GM19372 (cell line): Measurements from ENCODE around the gene TSKU.

Experiments used
- ATAC-seq: cut with Tn5 transposase; IDR thresholded peaks from one replicate; pipeline ENCODE4 v1.9.1; 2021; ENCODE audit warnings: mild to moderate bottlenecking, low read depth, moderate library complexity; ENCODE audit not compliant: unreplicated experiment

TSKU gene

GRCh38 chr11:76750746-76751145 lies 32.4 kb upstream of the TSKU start:
- no peak for ATAC-seq

DNA sequence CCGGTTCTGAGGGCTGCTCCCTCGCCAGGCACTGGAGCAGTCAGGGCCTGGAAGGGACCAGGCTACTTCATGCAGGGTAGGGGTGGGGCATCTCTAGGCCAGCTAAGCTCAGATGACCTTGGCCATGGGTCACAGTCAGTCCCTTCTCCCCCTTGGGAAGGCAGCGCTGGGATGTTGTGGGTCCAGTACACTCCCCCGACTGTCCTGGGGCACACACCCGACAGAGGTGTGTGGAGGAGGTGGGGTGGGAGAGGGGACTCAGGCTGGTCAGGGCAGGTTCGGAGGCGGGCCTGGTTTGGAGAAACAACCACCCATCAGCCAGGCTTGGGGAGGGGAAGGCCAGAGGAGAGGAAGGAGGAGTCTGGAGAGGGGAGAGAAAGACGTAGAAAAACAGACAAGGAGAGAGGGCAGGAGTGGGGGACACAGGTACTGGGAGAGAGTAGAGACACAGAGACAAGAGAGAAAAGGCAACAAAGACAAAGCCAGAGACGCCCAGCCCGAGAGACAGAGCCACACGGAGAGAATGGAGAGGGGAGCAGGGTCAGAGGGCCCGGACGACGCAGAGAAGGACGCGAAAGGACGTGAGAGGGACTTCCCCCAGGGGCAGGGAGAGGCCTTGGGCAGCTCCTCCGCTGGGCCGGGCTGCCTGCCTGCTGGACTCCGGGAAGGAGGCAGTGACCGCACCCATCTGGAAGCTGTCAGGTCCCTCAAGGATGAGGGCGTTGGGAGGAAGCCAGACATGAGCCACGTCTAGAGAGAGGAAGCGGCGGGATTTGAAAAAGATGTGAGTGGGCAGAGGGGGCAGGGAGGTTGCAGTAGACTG lies 30.6 kb upstream of the TSKU start:
- ATAC-seq = no peak

DNA sequence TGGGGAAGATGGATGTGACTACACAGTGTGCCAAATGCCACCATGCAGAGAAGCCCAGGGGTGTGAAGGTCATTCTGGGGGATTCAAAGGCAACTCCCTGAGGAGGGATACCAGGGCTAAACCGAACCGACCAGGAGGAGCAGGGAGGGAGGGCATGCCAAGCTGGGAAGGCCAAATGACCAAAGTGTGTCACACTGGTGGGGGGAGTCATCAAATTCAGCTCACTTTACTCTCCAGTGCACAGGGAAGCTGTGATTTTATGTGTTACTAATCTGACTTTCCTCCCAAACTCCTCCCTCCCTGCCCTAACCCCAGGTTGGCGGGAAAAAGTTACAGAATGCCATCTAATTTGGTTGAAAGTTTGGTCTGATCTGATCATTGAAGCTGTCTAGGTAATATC lies 29.7 kb upstream of the TSKU start:
- no peak for ATAC-seq

DNA sequence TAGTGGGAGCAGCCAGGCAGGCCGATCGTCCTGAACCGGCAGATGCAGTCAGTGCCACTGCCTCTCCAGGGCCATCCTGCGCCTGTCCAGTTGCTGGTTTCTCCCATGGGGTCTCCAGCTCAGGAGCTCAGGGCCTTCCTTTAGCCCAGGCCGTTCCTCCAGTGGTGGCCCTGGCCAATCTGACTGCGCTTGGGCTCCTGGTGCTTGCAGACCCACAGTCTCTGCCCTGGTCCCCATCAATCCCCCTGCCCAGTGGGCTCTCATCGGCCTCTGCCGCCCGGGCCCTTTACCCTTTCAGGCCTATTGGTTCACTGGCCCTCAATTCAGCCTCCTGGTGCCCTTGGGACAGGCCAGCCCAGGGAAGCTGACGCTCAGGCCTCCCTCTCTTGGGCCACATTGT lies 29.2 kb upstream of the TSKU start:
- no peak for ATAC-seq

DNA sequence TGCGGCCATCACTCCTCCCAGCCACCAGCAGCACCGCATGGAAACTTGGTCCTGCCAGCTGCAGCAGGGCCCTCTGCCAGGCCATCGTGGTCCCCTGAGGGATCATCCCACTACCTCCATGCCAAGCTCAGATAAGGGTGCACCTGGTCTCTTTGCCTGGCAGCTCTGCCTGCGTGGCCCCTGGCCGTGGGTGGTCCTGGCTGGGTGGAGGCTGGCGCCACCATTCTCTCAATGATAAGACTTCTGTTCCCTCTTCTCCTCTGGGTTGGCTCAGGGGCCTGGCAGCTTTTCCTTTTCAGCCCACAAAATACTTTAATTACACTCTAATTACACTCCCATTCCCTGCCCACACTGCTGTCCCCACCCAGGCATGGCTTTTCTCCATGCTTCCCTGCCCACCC lies 26.8 kb upstream of the TSKU start:
- no peak for ATAC-seq

- ATAC-seq = no peak
Measured at GRCh38 chr11:76758311-76758710, 24.8 kb upstream of the TSKU start.

DNA sequence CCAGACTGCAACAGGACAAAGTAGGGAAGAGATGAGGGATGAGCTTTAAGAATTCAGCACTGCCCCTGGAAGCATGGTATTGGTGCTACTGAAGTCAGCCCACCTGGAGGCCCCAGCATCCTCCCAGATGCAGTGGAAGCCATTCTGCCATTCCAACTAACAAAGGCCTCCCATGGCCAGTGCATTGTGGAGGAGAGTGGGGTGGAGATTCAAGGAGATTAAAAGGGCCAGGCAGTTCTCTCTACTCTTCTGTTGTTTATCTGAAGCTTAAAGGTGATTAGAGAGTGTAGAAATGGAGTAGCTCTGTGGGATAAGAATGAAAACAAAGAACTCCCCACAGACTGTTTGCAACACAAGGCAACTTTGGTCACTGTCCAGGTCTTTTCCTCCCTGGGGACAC lies 24.1 kb upstream of the TSKU start:
- no peak for ATAC-seq

DNA sequence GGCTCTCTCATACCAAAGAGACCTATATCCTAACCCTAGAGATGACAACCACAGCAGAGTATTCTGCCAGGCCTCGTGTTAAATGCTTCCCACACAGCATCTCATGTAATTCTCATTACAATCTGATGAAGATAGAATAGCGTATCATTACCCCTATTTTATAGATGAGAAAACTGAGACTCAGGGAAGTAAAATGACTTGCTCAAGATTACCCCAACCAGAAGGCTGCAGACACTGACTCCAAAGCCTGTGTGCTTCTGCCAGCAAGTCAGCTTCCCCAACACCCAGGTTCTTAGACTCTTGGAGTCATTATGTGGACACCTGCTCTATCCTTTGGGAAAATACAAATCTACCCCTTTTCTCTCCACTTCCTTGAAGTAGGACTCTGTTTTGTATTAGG lies 23.6 kb upstream of the TSKU start:
- no peak for ATAC-seq

GRCh38 chr11:76760236-76760635 lies 22.9 kb upstream of the TSKU start:
- ATAC-seq = no peak

- ATAC-seq = no peak
Measured at GRCh38 chr11:76761718-76762355, 21.3 kb upstream of the TSKU start.

DNA sequence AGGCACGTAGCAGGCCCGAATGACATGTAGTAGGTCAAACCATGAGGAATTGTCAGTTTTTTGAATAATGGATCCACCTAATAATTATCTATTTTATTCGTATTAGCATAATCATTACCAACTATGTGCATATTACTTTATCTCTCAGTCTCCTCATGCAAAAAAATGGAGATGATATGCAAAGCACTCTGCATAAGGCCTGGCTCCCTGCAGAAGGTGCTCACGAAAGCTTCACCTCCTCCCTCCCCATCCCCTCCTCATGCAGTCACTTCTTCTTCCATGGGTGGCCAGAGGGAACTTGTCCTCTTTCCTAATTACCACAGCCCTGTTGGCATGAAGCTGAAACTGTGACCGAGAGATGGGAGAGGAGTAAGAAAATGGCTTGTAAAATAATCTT lies 20.8 kb upstream of the TSKU start:
- ATAC-seq = no peak

DNA sequence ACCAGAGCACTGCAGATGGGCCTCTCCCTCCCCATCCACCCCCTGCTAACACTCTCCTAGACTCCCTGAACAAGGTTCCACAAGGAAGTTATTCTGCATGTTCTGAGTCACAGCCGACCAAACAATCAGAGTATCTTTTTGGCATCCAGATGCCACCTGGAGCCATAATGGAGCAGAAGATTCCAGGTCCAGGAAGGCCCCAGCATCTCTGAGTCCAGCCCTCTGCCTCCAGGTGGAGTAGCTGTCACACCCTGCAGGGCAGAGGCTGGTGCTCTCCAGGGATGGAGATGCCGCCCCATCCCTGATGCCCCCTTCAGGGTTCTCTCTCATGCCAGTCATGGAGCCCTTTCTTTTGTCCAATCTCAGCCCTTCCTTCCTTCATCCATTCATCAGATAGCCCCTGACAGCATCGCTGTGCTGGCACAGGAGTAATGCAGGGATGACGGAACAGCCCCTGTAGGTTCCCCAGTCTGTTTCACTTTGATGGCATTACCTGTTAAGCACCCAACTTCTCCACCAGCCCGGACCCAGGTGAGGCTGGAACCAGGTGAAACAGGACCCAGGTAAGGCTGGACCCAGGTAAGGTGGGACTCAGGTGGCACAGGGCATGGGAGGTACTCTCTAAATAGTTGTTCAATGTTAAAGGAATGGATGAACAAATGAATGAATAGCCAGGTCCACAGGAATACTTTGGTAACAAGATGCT lies 20.1 kb upstream of the TSKU start:
- no peak for ATAC-seq

DNA sequence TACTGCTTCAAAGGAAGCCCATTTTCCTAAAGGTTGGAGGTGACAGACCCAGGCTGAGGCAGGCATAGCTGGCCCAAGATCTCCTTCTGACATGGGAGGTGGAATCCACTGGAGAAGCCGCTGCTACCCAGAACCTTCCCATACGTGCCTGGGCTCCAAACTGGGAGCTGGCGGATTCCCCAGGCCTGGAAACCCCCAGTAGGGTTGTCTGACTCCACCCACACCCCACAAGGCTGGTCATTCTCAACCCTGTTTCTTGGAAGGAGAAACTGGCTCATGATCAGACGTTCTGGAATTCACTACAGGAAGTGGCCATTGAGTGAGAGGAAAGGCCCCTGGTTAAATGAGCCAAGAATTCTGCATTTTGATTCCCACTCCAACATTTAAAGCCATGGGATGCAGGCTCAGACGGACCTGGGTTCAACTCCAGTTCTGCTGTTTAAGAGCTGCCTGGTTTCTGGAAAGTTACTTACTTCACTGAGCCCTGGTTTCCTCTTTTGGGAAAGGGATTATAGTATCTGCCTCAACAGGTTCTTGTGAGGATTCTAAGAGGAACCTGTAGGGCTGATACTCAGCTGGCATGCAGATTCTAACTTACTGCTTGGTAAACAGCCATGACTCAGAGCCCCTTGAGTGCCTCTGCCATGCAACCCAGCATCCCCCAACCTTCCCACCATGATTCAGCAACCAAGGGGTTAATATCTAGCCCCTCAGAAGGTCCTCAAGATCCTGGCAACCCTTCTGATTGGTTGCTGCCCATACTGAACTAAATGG lies 19.4 kb upstream of the TSKU start:
- ATAC-seq = no peak

- no peak for ATAC-seq
Measured at GRCh38 chr11:76764941-76765665, 18.1 kb upstream of the TSKU start.

DNA sequence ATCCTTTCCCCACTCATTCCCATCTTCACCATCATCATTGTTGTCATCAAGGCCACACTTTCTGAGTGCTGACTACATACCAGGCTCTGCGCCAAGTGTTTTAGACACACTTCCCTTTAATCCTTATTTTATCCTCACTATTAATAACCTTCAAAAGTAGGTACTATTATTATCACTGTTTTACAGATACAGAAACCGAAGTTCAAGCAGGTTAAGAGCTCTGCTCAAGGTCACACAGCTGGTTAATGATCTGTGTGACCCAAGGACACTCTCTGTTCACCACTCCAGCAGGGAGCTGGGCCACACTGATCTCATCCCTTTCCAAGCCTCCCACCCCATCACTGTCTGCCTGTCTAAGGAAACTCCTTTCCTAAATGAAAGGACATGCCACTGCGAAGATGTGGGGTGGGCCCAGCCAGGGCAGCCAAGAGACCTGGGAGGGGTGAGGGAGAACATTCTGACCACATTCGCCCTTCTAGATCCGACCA lies 17.2 kb upstream of the TSKU start:
- ATAC-seq = no peak

DNA sequence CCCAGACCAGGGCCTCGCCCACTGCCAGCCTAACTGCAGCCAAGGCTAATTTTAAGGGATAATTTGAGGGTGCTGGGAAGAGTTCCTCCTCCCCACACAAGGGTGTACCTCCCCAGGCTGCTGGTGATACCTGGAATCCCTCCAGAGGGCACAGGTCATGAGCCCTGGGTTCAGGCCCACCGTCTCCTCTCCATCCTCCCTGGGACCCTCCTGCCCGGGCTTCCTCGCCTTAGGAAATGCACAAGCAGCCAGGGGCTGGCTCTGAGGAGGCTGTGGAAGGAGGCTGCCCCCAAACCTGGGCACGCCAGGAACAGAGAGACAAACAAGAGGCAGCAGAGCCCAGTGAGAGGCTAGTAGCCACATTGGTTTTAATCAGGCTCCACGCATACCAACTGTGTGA lies 16.6 kb upstream of the TSKU start:
- no peak for ATAC-seq

GRCh38 chr11:76767659-76768058 lies 15.5 kb upstream of the TSKU start:
- no peak for ATAC-seq

DNA sequence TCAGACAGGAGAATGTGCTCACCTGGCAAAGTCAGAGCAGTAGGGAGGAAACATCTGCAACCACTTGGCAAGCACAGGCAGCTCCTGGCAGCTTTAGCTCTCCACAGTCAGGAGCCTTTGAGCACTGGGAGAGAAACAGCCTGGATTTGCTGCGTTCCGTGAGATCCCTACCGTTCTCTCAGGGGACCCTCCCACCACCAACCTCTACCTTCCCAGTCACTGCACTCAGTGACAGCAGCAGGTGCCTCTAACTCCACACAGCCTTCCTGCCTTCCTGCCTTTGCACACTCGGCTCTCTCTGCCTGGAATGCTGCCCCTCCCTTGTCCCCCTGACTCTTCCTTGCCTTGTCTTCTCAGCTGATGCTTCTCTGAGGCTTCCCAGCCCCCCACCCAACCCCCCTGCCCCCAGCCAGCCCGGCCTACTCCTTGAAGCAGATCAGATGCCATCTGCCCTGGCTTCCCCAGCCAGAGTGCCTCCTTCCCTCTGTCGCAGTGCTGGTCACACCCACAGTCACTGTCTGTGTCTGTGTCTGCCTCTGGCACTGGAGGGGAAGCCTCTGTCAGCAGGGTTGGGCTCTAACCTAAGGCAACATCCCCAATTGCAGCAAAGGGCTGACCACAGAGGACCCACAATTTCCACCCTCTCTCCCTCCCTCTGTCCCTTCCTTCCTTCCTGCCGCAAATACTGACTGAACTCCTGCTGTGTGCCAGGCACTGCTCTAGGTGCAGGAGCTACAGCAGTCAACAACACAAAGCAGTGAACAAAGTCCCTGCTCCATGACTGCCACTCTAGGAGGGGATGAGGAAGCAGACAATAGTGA lies 14.9 kb upstream of the TSKU start:
- ATAC-seq = no peak

- no peak for ATAC-seq
Measured at GRCh38 chr11:76768909-76769560, 14.1 kb upstream of the TSKU start.
